ENCODE data around the gene PPM1B.

DNA sequence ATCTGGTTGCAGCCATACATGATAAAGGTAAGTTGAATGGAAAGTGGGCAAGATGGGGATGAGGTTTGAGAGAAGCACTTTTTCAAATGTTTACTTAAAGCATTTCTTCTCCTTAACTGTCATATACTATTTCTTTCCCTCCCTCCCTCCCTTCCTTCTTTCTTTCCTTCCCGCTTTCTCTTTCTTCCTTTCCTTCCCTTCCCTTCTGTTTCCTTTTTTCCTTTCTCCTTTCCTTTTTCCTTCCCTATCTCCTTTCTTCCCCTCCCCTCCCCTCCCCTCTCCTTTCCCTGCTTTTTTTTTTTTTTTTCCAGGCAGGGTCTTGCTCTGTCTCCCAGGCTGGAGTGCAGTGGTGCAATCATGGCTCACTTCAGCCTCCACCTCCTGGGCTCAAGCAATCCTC is 112.2 kb downstream of the PPM1B start:
- TF ChIP-seq, protein P1, sequence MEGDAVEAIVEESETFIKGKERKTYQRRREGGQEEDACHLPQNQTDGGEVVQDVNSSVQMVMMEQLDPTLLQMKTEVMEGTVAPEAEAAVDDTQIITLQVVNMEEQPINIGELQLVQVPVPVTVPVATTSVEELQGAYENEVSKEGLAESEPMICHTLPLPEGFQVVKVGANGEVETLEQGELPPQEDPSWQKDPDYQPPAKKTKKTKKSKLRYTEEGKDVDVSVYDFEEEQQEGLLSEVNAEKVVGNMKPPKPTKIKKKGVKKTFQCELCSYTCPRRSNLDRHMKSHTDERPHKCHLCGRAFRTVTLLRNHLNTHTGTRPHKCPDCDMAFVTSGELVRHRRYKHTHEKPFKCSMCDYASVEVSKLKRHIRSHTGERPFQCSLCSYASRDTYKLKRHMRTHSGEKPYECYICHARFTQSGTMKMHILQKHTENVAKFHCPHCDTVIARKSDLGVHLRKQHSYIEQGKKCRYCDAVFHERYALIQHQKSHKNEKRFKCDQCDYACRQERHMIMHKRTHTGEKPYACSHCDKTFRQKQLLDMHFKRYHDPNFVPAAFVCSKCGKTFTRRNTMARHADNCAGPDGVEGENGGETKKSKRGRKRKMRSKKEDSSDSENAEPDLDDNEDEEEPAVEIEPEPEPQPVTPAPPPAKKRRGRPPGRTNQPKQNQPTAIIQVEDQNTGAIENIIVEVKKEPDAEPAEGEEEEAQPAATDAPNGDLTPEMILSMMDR (IDR thresholded peaks at IDR 0.05) = no peak
- TF ChIP-seq EZH2 (IDR thresholded peaks at IDR 0.05; ENCODE audit: borderline replicate concordance, insufficient read depth, low read depth, low read length, poor library complexity, severe bottlenecking) = no peak
